SK-N-SH (cell line): ENCODE results near the gene LARP1. TPM values are rescaled to one million over a fixed set of nuclear protein-coding genes. Genes with fewer than 3 reads are reported as not detected.
A peak's percentile ranks its signal among the peaks of the same experiment; 100 is the strongest.

Source experiments
- CTCF ChIA-PET: fragments of 300-600, 350-600 bp; formaldehyde crosslinking; extraction: SDS; loops from one replicate; lab custom pipeline; 2021; lab: Yijun Ruan, JAX
- POLR2A ChIA-PET: fragments of 350-600 bp; sonication (Branson Sonifier 250); formaldehyde crosslinking; extraction: SDS; loops from one replicate; lab custom pipeline; 2020; ENCODE audit warnings: antibody characterized with exemption, inconsistent platforms; lab: Yijun Ruan, JAX
- DNase-seq: peaks from one replicate; pipeline ENCODE4 v3.0.0; 2012
- H2AFZ ChIP-seq: fragments of 200-600 bp; sonication (generic); 2 replicates; pipeline ENCODE4 v1.8.1; 2016; ENCODE audit warnings: antibody characterized with exemption, mild to moderate bottlenecking, low read depth
- H3F3A ChIP-seq: fragments of 200-600 bp; sonication (generic); replicated peaks from 2 replicates; pipeline ENCODE3; 2016; ENCODE audit warnings: antibody characterized with exemption, mild to moderate bottlenecking; ENCODE audit not compliant: insufficient read depth
- H3K27ac ChIP-seq, 2 experiments: fragments of 200-500 bp in 1 of 2; fragments of 200-600 bp in 1 of 2; sonication (Bioruptor generic) in 1 of 2; sonication (generic), shearing (Covaris generic) in 1 of 2; 2 replicates each; pipeline versions ENCODE4 v1.5.1 to v1.6.1; 2014 to 2016; ENCODE audit warnings: low read depth in 2 of 2, inconsistent platforms in 1 of 2, low read length in 1 of 2, mild to moderate bottlenecking in 1 of 2, mixed read lengths in 1 of 2
- H3K27me3 ChIP-seq: fragments of 200-600 bp; sonication (generic), shearing (Covaris generic); 2 replicates; pipeline ENCODE4 v1.6.1; 2016; ENCODE audit warnings: mixed run types; ENCODE audit not compliant: insufficient read depth
- H3K36me3 ChIP-seq, 2 experiments: fragments of 200-500 bp in 1 of 2; fragments of 200-600 bp in 1 of 2; sonication (Bioruptor generic) in 1 of 2; sonication (generic) in 1 of 2; replicated peaks in 1 of 2; 2 replicates each; pipeline versions ENCODE3 to v1.5.1; 2014 to 2016; ENCODE audit warnings: low read length in 1 of 2, mild to moderate bottlenecking in 1 of 2; ENCODE audit not compliant: insufficient read depth in 2 of 2, control insufficient read depth in 1 of 2
- H3K4me1 ChIP-seq, 2 experiments: fragments of 200-500 bp in 1 of 2; fragments of 200-600 bp in 1 of 2; sonication (Bioruptor generic) in 1 of 2; sonication (generic), shearing (Covaris generic) in 1 of 2; 2 replicates each; pipeline versions ENCODE4 v1.5.1 to v1.6.1; 2014 to 2016; ENCODE audit warnings: low read depth in 1 of 2, low read length in 1 of 2, mixed run types in 1 of 2; ENCODE audit not compliant: insufficient read depth in 2 of 2, control insufficient read depth in 1 of 2
- H3K4me2 ChIP-seq: fragments of 200-600 bp; sonication (generic), shearing (Covaris generic); 2 replicates; pipeline ENCODE4 v1.6.1; 2017; ENCODE audit warnings: mixed run types
- H3K4me3 ChIP-seq, 2 experiments: fragments of 200-500 bp in 1 of 2; fragments of 200-600 bp in 1 of 2; sonication (Bioruptor generic) in 1 of 2; sonication (generic), shearing (Covaris generic) in 1 of 2; 2 replicates each; pipeline versions ENCODE4 v1.5.1 to v1.8.1; 2014 to 2016; ENCODE audit warnings: low read depth in 2 of 2, inconsistent platforms in 1 of 2, low read length in 1 of 2, mild to moderate bottlenecking in 1 of 2, mixed read lengths in 1 of 2, moderate library complexity in 1 of 2
- H3K79me2 ChIP-seq: fragments of 200-600 bp; sonication (generic); 2 replicates; pipeline ENCODE4 v1.8.1; 2017; ENCODE audit warnings: mild to moderate bottlenecking; ENCODE audit not compliant: insufficient read depth
- H3K9ac ChIP-seq: fragments of 200-600 bp; sonication (generic); 2 replicates; pipeline ENCODE4 v1.6.1; 2017; ENCODE audit warnings: mixed run types
- H3K9me2 ChIP-seq: fragments of 200-600 bp; sonication (generic); 2 replicates; pipeline ENCODE4 v1.6.1; 2017; ENCODE audit warnings: mixed run types
- H3K9me3 ChIP-seq: fragments of 200-600 bp; sonication (generic); 2 replicates; pipeline ENCODE4 v1.6.1; 2017; ENCODE audit warnings: mixed run types, mild to moderate bottlenecking, moderate library complexity
- H4K20me1 ChIP-seq: fragments of 200-600 bp; sonication (generic); 2 replicates; pipeline ENCODE4 v1.6.1; 2017; ENCODE audit warnings: mild to moderate bottlenecking, mixed run types; ENCODE audit not compliant: insufficient read depth
- EP300 ChIP-seq, 2 experiments: IDR thresholded peaks; 2 replicates each; pipeline versions ENCODE4 v1.4.0 to v1.6.1; 2012; ENCODE audit warnings: borderline replicate concordance in 1 of 2, low read depth in 1 of 2, low read length in 1 of 2
- FOSL2 ChIP-seq: IDR thresholded peaks from 2 replicates; pipeline ENCODE4 v1.4.0; 2012; ENCODE audit warnings: low read depth, mild to moderate bottlenecking, moderate library complexity, borderline replicate concordance
- FOXJ3 ChIP-seq: sonication (generic); formaldehyde crosslinking; IDR thresholded peaks from 2 replicates; pipeline ENCODE4 v1.5.1; 2020; ENCODE audit warnings: mild to moderate bottlenecking, missing genetic modification reagents
- FOXM1 ChIP-seq: IDR thresholded peaks from 2 replicates; pipeline ENCODE4 v1.4.0; 2012; ENCODE audit warnings: low read depth, mild to moderate bottlenecking
- GATA2 ChIP-seq: sonication (generic); formaldehyde crosslinking; IDR thresholded peaks from 2 replicates; pipeline ENCODE4 v1.5.0; 2020; ENCODE audit warnings: mild to moderate bottlenecking, missing genetic modification reagents
- JUND ChIP-seq: IDR thresholded peaks from 2 replicates; pipeline ENCODE4 v1.4.0; 2012
- MEF2A ChIP-seq: IDR thresholded peaks from 2 replicates; pipeline ENCODE4 v1.4.0; 2012; ENCODE audit warnings: low read depth, borderline replicate concordance
- MXI1 ChIP-seq: IDR thresholded peaks from 2 replicates; pipeline ENCODE4 v1.6.1; 2012; ENCODE audit warnings: mild to moderate bottlenecking, low read depth, low read length, improper control_type of control experiment
- NFIC ChIP-seq: IDR thresholded peaks from 2 replicates; pipeline ENCODE4 v1.4.0; 2012; ENCODE audit warnings: borderline replicate concordance
- NRF1 ChIP-seq: IDR thresholded peaks from 2 replicates; pipeline ENCODE4 v1.6.1; 2012; ENCODE audit warnings: low read depth, mild to moderate bottlenecking, low read length
- POLR2AphosphoS5 ChIP-seq: IDR thresholded peaks from 2 replicates; pipeline ENCODE4 v1.6.1; 2012; ENCODE audit warnings: low read depth, low read length
- RAD21 ChIP-seq: IDR thresholded peaks from 2 replicates; pipeline ENCODE4 v1.6.1; 2012; ENCODE audit warnings: mild to moderate bottlenecking, low read length
- TEAD4 ChIP-seq: IDR thresholded peaks from 2 replicates; pipeline ENCODE4 v1.4.0; 2012; ENCODE audit warnings: mild to moderate bottlenecking, borderline replicate concordance; ENCODE audit not compliant: insufficient read depth
- YY1 ChIP-seq: IDR thresholded peaks from 2 replicates; pipeline ENCODE4 v1.4.0; 2012; ENCODE audit warnings: low read depth, mild to moderate bottlenecking
- WGBS: methylation state at CpG from one replicate; pipeline ENCODE4 v1.1.6; 2017; ENCODE audit warnings: low lambda C conversion rate; 5-methylcytosine and 5-hydroxymethylcytosine counted together
- polyA plus RNA-seq, 3 experiments: library from polyadenylated mRNA; depleted of rRNA; stranded (reverse); fragments of >200 nt; gene quantifications; 2 replicates each; pipeline ENCODE4 v1.2.3, GENCODE V29; 2012
- TF ChIP-seq, protein P1 (sequence below): fragments of 200-600 bp; sonication (generic); IDR thresholded peaks from 2 replicates; pipeline ENCODE4 v1.6.1; 2017; ENCODE audit warnings: antibody characterized with exemption, mild to moderate bottlenecking, moderate library complexity
- TF ChIP-seq, protein P2 (sequence below): IDR thresholded peaks from 2 replicates; pipeline ENCODE4 v1.4.0; 2012; ENCODE audit warnings: low read depth, borderline replicate concordance
- TF ChIP-seq, protein P3 (sequence below): fragments of 150-350 bp; IDR thresholded peaks from 2 replicates; pipeline ENCODE4 v1.6.1; 2016; ENCODE audit warnings: mild to moderate bottlenecking, low read depth, low read length

The LARP1 gene
- polyA plus RNA-seq, 1 of the 3 experiments (the other 2 are of a cell fraction) = 57.4 TPM

DNA sequence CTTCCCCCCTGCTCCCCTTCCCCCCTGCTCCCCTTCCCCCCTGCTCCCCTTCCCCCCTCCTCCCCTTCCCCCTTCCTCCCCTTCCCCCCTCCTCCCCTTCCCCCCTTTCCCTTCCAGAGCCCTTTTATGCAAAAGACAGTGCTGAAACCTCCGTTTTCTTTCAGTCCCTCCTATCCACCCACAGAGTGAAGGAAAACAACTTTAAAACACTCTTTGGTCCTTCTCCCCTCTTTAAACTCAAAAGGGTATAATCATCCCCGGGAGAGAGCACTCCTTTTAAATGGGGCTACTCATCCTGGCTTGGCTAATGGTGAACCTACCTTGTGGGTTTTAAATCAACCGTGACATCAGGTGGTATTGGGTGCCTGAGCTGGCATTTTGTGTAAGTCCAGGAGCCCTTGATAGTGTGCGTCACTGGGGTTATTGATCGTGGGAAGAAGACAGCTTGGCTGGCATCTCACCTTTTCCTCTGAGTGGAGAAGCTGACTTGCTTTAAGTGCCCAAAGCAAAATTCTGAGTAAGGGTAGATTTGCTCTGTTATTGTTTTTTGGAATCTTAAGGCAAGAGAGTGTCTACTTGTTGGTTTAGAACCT is 2.7 kb downstream of the LARP1 start:
- H4K20me1 ChIP-seq = peaks cover 64% of the 10 kb centered on the region
- no peak overlapping the region for H3K9ac ChIP-seq
- no peak overlapping the region for H2AFZ ChIP-seq
- no peaks in the 10 kb centered on the region for H3F3A ChIP-seq
- no peaks in the 10 kb centered on the region for H3K9me3 ChIP-seq
- no peak for DNase-seq
- peaks cover 24 to 35% of the 10 kb centered on the region in 2 experiments for H3K4me1 ChIP-seq
- no peaks in the 10 kb centered on the region for H3K9me2 ChIP-seq
- H3K27ac ChIP-seq = no peak overlapping the region
- no peaks in the 10 kb centered on the region for H3K27me3 ChIP-seq
- peaks cover 74% of the 10 kb centered on the region for H3K79me2 ChIP-seq
- TF ChIP-seq, protein P1, sequence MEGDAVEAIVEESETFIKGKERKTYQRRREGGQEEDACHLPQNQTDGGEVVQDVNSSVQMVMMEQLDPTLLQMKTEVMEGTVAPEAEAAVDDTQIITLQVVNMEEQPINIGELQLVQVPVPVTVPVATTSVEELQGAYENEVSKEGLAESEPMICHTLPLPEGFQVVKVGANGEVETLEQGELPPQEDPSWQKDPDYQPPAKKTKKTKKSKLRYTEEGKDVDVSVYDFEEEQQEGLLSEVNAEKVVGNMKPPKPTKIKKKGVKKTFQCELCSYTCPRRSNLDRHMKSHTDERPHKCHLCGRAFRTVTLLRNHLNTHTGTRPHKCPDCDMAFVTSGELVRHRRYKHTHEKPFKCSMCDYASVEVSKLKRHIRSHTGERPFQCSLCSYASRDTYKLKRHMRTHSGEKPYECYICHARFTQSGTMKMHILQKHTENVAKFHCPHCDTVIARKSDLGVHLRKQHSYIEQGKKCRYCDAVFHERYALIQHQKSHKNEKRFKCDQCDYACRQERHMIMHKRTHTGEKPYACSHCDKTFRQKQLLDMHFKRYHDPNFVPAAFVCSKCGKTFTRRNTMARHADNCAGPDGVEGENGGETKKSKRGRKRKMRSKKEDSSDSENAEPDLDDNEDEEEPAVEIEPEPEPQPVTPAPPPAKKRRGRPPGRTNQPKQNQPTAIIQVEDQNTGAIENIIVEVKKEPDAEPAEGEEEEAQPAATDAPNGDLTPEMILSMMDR = no peak
- TF ChIP-seq MXI1 (no peak), RAD21 (no peak), EP300 (IDR thresholded peaks at IDR 0.05; ENCODE audit: borderline replicate concordance in 1 of 2, low read depth in 1 of 2, low read length in 1 of 2) (no peak), GATA2 (CRISPR knock-in tag) (no peak), FOXM1 (no peak), JUND (no peak), POLR2AphosphoS5 (no peak), YY1 (no peak), NRF1 (no peak), TEAD4 (no peak), MEF2A (no peak), NFIC (no peak), FOSL2 (no peak), FOXJ3 (no peak)
- TF ChIP-seq, protein P2, sequence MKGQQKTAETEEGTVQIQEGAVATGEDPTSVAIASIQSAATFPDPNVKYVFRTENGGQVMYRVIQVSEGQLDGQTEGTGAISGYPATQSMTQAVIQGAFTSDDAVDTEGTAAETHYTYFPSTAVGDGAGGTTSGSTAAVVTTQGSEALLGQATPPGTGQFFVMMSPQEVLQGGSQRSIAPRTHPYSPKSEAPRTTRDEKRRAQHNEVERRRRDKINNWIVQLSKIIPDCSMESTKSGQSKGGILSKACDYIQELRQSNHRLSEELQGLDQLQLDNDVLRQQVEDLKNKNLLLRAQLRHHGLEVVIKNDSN = no peak
- TF ChIP-seq, protein P3, sequence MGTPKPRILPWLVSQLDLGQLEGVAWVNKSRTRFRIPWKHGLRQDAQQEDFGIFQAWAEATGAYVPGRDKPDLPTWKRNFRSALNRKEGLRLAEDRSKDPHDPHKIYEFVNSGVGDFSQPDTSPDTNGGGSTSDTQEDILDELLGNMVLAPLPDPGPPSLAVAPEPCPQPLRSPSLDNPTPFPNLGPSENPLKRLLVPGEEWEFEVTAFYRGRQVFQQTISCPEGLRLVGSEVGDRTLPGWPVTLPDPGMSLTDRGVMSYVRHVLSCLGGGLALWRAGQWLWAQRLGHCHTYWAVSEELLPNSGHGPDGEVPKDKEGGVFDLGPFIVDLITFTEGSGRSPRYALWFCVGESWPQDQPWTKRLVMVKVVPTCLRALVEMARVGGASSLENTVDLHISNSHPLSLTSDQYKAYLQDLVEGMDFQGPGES = no peak
- TF ChIP-seq, all 33 proteins: peak for 0
- ChIA-PET POLR2A (interaction anchor here (1.0 kb wide), 1 partner anchor 17 kb away, joined by 4 read pairs; no protein-coding TSS in a partner anchor), CTCF (interaction anchor here (0.6 to 2.3 kb wide), 7 partner anchors 10 to 107 kb away, joined by 3 to 15 read pairs (median 4); no protein-coding TSS in a partner anchor)
- peak overlapping the region; percentile 32 to 34 for H3K4me3 ChIP-seq
- no peaks in the 10 kb centered on the region for H3K36me3 ChIP-seq
- WGBS = 51% methylated on average over 5 of the region's 5 CpGs
- peak overlapping the region; percentile 96 for H3K4me2 ChIP-seq
